ENCODE results near the gene RIMKLA.

The RIMKLA gene

DNA sequence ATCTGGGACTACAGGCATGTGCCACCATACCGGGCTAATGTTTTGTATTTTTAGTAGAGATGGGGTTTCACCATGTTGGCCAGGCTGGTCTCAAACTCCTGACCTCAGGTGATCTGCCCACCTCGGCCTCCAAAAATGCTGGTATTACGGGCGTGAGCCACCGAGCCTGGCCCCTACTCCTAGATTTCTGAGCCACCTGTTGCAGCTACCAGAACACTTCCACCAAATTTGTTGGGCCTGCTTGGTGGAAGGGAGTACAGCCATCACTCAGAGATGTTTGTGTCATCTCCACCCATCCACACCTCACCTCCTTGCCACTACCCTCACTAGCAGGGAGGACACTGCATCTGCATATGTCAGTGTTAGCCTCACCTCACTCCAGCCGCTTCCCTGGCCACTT, 5.5 kb downstream of the RIMKLA start:
- no peak overlapping the region for H3K27ac Mint-ChIP-seq (ENCODE audit: low read depth)
- no peaks in the 10 kb centered on the region for H3K36me3 Mint-ChIP-seq (ENCODE audit: insufficient read depth)
- H3K4me1 Mint-ChIP-seq: no peaks in the 10 kb centered on the region
- ATAC-seq (replicated peaks; ENCODE audit: extremely low read depth, poor library complexity, severe bottlenecking) (no peak), DNase-seq (ENCODE audit: low spot score in 2 of 2) (no peak)
- H3K27me3 Mint-ChIP-seq: peaks cover 47% of the 10 kb centered on the region
- no peak overlapping the region for H3K4me3 Mint-ChIP-seq
- H3K9me3 Mint-ChIP-seq: no peaks in the 10 kb centered on the region

DNA sequence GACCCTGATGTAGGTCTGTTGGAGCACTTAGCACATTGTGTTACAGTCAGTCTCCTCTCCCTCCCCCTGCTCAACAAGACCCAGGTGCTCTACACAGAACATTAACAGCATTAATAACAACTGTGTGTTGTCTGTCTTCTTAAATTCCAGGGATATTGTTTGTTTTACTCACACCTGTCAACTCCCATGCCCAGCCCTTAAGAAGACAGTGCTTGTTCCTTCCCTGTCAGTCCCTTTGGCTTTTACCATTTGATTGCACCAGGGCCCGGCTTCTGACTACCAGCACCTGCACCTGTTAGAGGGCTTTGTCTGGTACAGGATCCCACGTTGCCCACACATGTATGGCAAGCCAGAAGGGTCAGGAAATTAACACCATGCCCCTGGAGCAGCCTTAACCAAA, 11.7 kb downstream of the RIMKLA start:
- no peak overlapping the region for H3K27ac Mint-ChIP-seq (ENCODE audit: low read depth)

DNA sequence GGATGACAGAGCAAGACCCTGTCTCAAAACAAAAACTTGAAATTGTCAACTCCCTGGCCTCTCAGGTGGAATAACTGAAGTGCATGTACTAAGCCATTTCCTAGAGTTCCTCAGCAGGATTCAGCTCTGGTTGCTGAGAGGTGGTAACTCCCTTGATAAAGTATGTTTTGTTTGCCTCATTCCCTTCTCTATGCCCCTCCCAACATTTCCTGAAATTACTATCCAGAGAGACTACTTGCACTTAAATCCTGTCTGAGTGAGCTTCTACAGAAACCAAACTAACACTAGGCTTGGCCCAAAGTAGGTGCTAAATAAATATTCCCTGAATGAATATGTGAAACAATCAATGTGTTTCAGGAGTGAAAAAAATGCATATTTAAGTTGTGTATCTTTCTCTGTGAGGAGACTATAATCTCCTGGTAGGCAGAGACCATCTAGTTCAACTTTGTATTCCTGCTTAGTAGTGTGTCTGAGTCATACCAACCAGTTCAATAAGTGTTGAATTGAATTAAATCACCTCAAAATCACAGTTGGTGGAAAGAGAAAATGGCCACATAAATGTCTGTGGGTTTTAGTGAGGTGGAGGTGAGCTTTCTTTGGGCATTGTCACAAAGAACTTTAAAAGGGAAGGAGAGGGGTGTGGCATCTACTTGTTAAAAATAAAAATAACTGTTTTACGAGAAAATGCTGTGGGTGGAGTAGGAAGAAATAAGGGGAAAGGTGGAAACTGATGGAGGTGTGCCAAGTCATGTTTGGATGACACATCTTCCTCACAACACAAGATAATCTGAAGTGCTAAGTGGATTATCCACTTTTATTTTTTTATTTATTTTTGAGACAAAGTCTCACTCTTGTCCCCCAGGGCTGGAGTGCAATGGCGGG, 12.6 kb downstream of the RIMKLA start:
- no peak for ATAC-seq (replicated peaks; ENCODE audit: extremely low read depth, poor library complexity, severe bottlenecking)

More for the DNA sequence above, 11.7 kb downstream of the RIMKLA start:
- Mint-ChIP-seq H3K4me3 (no peak overlapping the region), H3K4me1 (no peaks in the 10 kb centered on the region), H3K36me3 (ENCODE audit: insufficient read depth) (no peaks in the 10 kb centered on the region), H3K9me3 (no peaks in the 10 kb centered on the region), H3K27me3 (peaks cover 7% of the 10 kb centered on the region)
- no peak for ATAC-seq (replicated peaks; ENCODE audit: extremely low read depth, poor library complexity, severe bottlenecking)
- DNase-seq (ENCODE audit: low spot score in 2 of 2): no peak

DNA sequence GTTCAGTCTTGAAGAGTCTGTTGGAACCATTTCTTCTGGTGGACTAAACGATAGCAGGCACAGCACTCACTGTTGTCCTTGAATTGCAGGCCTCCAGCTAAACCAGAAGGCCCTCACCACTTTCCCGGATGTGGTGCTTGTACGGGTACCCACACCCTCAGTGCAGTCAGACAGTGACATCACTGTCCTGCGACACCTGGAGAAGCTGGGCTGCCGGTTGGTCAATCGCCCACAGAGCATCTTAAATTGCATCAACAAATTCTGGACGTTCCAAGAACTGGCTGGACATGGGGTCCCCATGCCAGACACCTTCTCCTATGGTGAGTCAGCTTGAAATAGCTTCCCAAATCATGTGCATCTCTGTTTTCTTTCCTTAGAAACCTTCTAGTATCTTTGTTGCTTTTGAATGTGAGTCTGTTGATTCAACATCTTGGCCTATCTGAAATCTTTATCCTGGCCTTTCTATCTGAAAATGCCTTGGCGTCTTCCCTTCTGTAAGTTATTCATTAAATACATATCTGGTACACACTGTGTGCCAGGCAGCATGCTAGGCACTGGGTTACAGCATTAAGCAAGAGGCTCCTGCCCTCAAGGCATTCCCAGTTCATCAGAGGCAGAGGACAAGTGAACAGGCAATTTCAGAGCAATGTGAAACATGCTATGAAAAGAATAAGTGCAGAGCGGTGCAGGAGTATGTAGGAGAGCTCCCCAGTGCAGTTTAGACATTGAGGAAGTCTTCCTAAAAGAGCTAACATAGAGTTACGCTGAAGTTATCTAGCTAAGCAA, 18.9 kb downstream of the RIMKLA start:
- DNase-seq (ENCODE audit: low spot score in 2 of 2) (no peak), ATAC-seq (replicated peaks; ENCODE audit: extremely low read depth, poor library complexity, severe bottlenecking) (no peak)

More for the DNA sequence above, 12.6 kb downstream of the RIMKLA start:
- H3K9me3 Mint-ChIP-seq: no peaks in the 10 kb centered on the region
- DNase-seq (ENCODE audit: low spot score in 2 of 2): no peak
- H3K27ac Mint-ChIP-seq (ENCODE audit: low read depth): no peak overlapping the region
- H3K36me3 Mint-ChIP-seq (ENCODE audit: insufficient read depth): no peaks in the 10 kb centered on the region
- H3K27me3 Mint-ChIP-seq: no peaks in the 10 kb centered on the region
- H3K4me3 Mint-ChIP-seq: no peak overlapping the region
- H3K4me1 Mint-ChIP-seq: no peaks in the 10 kb centered on the region

DNA sequence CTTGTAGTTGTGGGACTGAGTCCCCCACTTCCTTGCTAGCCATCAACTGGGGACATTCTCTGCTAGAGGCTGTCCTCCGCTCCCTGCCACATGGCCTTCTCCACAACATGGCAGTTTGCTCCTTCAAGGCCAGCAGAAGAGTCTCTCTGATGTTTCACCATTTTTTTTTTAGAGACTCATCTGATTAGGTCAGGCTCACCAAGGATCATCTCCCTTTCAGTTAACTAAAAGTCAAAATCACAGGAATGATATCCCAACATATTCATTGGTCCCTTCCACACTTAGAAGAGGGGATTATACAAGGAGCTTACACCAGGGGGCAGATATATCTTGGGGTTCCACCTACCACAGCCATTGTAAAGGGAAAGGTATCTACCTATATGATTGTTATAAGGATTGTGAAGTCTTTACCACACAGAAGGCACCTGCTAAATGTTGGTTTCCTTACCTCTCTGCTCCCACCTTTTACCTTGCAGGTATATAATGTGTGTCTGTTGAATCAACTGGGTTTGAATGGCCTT, 23.3 kb downstream of the RIMKLA start:
- no peak for DNase-seq (ENCODE audit: low spot score in 2 of 2)
- H3K36me3 Mint-ChIP-seq (ENCODE audit: insufficient read depth): peaks cover 2% of the 10 kb centered on the region

More for the DNA sequence above, 18.9 kb downstream of the RIMKLA start:
- H3K9me3 Mint-ChIP-seq: no peaks in the 10 kb centered on the region
- no peaks in the 10 kb centered on the region for H3K27me3 Mint-ChIP-seq
- H3K36me3 Mint-ChIP-seq (ENCODE audit: insufficient read depth): peaks cover 2% of the 10 kb centered on the region
- no peaks in the 10 kb centered on the region for H3K4me1 Mint-ChIP-seq
- H3K27ac Mint-ChIP-seq (ENCODE audit: low read depth): no peak overlapping the region
- no peak overlapping the region for H3K4me3 Mint-ChIP-seq

DNA sequence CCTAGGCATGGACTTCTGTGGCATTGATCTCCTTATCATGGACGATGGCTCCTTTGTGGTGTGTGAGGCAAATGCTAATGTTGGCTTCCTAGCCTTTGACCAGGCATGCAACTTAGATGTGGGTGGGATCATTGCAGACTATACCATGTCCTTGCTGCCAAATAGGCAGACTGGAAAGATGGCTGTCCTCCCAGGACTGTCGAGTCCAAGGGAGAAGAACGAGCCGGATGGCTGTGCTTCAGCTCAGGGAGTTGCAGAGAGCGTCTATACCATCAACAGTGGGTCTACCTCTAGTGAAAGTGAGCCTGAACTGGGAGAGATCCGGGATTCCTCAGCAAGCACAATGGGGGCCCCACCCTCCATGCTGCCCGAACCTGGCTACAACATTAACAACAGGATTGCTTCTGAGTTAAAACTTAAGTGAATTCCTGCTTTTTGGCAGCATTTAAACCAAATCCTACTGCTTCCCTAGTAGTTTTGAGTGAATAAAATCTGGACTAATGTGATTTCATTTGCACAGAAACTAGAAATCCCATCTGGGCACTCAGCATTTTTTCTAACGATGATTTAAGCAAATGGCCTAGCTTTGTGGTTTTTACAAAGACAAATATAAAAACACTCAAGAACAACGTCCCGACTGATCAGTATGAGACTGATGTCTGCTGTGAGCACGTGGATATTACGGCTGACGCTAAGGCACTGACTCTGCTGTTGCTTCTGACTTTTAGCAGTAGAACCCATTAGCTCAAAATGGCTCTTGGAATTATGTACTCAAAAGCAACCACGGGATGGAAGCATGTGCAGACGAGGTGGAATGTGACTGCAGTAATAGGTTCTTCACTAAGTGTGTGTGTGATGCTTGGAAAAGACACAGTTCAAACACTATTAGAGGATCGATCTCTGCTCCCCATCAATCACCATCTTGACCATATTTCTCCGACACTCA, 34.2 kb downstream of the RIMKLA start:
- Mint-ChIP-seq H3K4me1 (no peaks in the 10 kb centered on the region), H3K27ac (ENCODE audit: low read depth) (no peak overlapping the region), H3K4me3 (no peak overlapping the region), H3K9me3 (no peaks in the 10 kb centered on the region), H3K36me3 (ENCODE audit: insufficient read depth) (no peaks in the 10 kb centered on the region), H3K27me3 (peaks cover 44% of the 10 kb centered on the region)
- DNase-seq (ENCODE audit: low spot score in 2 of 2): no peak
- ATAC-seq (replicated peaks; ENCODE audit: extremely low read depth, poor library complexity, severe bottlenecking): no peak

More for the DNA sequence above, 23.3 kb downstream of the RIMKLA start:
- H3K9me3 Mint-ChIP-seq: no peaks in the 10 kb centered on the region
- H3K27me3 Mint-ChIP-seq: peaks cover 20% of the 10 kb centered on the region
- no peaks in the 10 kb centered on the region for H3K4me1 Mint-ChIP-seq
- H3K4me3 Mint-ChIP-seq: no peak overlapping the region
- H3K27ac Mint-ChIP-seq (ENCODE audit: low read depth): no peak overlapping the region
- ATAC-seq (replicated peaks; ENCODE audit: extremely low read depth, poor library complexity, severe bottlenecking): no peak

DNA sequence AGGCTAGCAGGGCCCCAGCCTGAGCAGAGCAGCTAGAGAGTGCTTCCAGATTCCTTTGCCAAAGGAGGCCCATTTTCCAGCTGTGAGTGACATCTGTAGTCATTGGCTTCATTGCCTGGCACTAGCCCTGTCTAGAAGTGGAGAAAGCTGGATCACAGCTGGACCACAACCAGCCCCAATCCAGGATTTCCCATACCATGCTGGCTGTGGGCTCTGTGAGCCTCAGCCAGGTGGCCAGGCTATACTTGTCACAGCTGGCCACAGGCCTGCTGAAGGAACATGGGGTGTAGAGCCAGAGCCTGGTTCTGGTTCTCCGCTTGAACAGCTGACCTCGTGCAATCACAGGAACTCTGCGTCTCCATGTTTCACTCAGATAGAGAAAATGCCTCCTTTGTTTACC, 36.6 kb downstream of the RIMKLA start:
- DNase-seq (ENCODE audit: low spot score in 2 of 2) (no peak), ATAC-seq (replicated peaks; ENCODE audit: extremely low read depth, poor library complexity, severe bottlenecking) (no peak)
- H3K9me3 Mint-ChIP-seq: no peaks in the 10 kb centered on the region
- no peaks in the 10 kb centered on the region for H3K36me3 Mint-ChIP-seq (ENCODE audit: insufficient read depth)
- no peak overlapping the region for H3K27ac Mint-ChIP-seq (ENCODE audit: low read depth)
- H3K27me3 Mint-ChIP-seq: peaks cover 50% of the 10 kb centered on the region
- H3K4me3 Mint-ChIP-seq: no peak overlapping the region
- H3K4me1 Mint-ChIP-seq: no peaks in the 10 kb centered on the region

DNA sequence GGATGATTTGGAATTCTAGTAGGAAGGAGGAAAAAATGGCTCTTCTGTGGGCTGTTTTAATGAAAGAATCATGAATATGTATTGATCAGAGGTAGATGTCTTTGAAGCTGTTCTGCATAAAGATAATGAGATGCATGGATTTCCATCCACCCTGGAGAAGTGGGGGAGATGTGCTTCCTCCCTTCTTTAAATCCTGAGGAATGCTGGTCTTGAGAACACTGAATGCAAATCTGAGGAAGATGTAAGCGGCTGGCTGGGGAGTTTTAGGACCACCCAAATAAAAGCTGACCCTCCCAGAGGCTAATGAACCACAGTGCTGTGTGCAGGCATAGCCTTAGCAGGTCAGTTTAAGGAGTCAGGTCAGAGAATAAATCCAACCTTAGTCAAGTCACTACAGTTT, 37.9 kb downstream of the RIMKLA start:
- Mint-ChIP-seq H3K4me3 (no peak overlapping the region), H3K4me1 (no peaks in the 10 kb centered on the region), H3K36me3 (ENCODE audit: insufficient read depth) (no peaks in the 10 kb centered on the region), H3K27me3 (peaks cover 50% of the 10 kb centered on the region), H3K9me3 (no peaks in the 10 kb centered on the region), H3K27ac (ENCODE audit: low read depth) (no peak overlapping the region)
- DNase-seq (ENCODE audit: low spot score in 2 of 2) (no peak), ATAC-seq (replicated peaks; ENCODE audit: extremely low read depth, poor library complexity, severe bottlenecking) (no peak)

DNA sequence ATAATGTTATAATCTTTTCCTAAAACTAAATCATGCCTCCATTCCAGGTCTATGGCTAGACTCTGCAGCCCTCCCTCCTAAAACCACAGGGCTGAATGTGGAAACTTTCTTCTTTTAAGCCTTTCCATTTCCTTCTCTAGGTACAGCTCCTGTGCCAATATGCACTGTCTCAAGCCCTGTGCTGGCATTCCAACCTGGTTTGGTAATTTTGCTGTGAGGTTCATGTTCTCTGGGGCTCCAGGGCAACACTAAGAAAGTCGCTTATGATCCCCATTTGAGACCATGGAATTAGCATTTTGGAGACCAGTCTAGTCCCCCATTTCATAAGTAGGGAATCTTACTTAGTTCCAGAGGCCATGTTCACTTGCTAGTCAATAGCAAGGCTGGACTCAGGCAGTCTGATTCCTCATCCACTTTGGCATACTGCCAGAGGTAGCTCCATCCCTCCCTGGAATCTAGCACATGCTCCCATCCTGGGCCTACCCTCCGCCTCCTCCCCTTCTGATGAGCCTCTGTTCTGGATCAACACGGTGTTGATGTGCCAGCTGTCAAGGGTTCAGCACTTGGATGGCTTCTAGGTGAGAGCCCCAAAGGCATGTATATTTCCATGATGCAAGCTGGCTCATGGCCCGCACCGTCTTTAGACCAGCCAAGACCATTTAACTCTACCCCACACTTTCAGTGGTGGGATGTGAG, 38.7 kb downstream of the RIMKLA start:
- ATAC-seq (replicated peaks; ENCODE audit: extremely low read depth, poor library complexity, severe bottlenecking): no peak
- Mint-ChIP-seq H3K4me3 (no peak overlapping the region), H3K27ac (ENCODE audit: low read depth) (no peak overlapping the region), H3K4me1 (no peaks in the 10 kb centered on the region), H3K27me3 (peaks cover 53% of the 10 kb centered on the region), H3K36me3 (ENCODE audit: insufficient read depth) (no peaks in the 10 kb centered on the region), H3K9me3 (no peaks in the 10 kb centered on the region)
- no peak for DNase-seq (ENCODE audit: low spot score in 2 of 2)

DNA sequence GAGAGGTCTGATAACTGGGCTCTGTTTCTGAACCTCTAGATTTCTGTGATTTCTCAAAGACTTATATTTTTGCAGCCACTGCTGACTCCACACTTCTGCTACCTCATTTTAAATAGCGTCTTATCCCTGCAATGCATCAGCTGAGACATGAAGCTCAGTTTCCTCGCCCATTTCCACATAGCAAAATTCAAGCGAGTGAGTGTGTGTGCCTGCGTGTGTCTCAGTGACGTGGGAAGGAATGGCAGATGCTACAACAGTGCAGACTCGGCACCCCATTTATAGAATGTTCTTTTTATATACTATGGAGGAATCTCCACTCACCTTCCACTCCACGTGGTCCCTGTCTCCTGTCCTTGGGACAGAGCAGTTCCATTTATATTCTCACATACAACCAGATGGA, 39.5 kb downstream of the RIMKLA start:
- H3K27ac Mint-ChIP-seq (ENCODE audit: low read depth): no peak overlapping the region

DNA sequence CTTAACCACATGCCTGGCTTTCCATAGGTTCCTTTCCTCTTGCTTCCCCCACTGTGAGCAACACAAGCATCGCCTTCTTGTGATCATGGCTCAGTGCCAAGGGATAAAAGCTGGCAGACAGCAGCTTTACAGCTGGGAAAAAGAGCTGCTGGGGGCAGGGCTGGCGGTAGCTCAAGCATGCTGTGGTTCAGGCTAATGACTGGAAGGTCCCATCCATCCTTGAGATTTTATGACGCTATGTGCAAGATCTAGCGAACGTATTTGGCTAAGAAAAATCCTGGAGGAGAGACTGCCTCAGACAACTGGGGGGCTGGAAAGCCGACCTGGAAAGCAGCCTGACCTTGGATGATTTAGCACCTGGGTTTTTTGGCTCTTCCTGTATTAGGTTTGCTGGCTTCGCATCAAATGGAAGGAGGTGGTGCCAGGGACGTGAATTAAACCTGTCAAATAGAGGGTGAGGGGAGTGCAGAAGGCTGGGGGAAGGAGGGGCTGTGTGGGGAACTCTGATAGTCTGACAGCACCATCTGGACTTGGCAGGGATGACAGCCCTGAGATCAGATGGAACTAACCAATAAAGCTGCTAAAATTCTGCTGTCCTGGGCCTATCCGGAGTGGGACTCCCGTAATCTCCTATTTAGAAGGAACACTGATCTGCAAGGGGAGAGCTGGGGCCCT, 40.5 kb downstream of the RIMKLA start:
- no peaks in the 10 kb centered on the region for H3K36me3 Mint-ChIP-seq (ENCODE audit: insufficient read depth)
- H3K27ac Mint-ChIP-seq (ENCODE audit: low read depth): no peak overlapping the region
- no peaks in the 10 kb centered on the region for H3K4me1 Mint-ChIP-seq
- ATAC-seq (replicated peaks; ENCODE audit: extremely low read depth, poor library complexity, severe bottlenecking): no peak
- DNase-seq (ENCODE audit: low spot score in 2 of 2): no peak
- no peaks in the 10 kb centered on the region for H3K9me3 Mint-ChIP-seq
- no peak overlapping the region for H3K4me3 Mint-ChIP-seq
- H3K27me3 Mint-ChIP-seq: peaks cover 49% of the 10 kb centered on the region

More for the DNA sequence above, 39.5 kb downstream of the RIMKLA start:
- Mint-ChIP-seq H3K4me3 (no peak overlapping the region), H3K4me1 (no peaks in the 10 kb centered on the region), H3K36me3 (ENCODE audit: insufficient read depth) (no peaks in the 10 kb centered on the region), H3K9me3 (no peaks in the 10 kb centered on the region), H3K27me3 (peaks cover 53% of the 10 kb centered on the region)
- no peak for DNase-seq (ENCODE audit: low spot score in 2 of 2)
- no peak for ATAC-seq (replicated peaks; ENCODE audit: extremely low read depth, poor library complexity, severe bottlenecking)

All from central memory CD8-positive, alpha-beta T cell (primary cell).